ENCODE results near the gene BRPF1. TPM values are rescaled to one million over a fixed set of nuclear protein-coding genes. Genes with fewer than 3 reads are reported as not detected.

Gene BRPF1
- total and polyA plus RNA-seq, 4 donors: 10.4 to 18.9 (median 15.9) TPM

DNA sequence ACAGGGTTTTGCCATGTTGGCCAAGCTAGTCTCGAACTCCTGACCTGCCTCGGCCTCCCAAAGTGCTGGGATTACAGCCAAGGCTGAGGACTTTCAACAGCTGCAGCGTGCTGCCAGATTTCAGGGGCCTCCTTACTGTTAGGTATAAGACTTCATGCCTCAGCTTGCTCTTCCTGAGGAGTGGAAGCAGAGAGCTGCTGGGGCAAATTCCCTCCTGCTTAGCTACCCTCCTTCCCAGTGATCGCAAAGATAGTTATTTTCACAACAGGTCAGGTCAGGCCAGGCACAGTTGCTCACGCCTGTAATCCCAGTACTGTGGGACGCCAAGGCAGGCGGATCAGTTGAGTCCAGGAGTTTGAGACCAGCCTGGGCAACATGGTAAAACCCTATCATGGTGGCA, 30.5 kb upstream of the BRPF1 start:
- Histone ChIP-seq H3K9me3 (ENCODE audit: control insufficient read depth, insufficient read depth, low read length) (no peaks in the 10 kb centered on the region), H3K36me3 (ENCODE audit: control insufficient read depth, insufficient read depth, low read length) (peaks cover 54% of the 10 kb centered on the region), H3K4me1 (ENCODE audit: control insufficient read depth, insufficient read depth, low read length) (peaks cover 14% of the 10 kb centered on the region), H3K27ac (ENCODE audit: low read depth, low read length) (no peak overlapping the region), H3K27me3 (ENCODE audit: control insufficient read depth, insufficient read depth, low read length) (peaks cover 16% of the 10 kb centered on the region), H3K4me3 (ENCODE audit: low read depth, low read length) (no peak overlapping the region)
- 95% methylated on average over 7 of the region's 7 CpGs for WGBS (ENCODE audit: insufficient coverage)
- DNase-seq (ENCODE audit: low read depth in 4 of 6, low spot score in 6 of 6): no peak

DNA sequence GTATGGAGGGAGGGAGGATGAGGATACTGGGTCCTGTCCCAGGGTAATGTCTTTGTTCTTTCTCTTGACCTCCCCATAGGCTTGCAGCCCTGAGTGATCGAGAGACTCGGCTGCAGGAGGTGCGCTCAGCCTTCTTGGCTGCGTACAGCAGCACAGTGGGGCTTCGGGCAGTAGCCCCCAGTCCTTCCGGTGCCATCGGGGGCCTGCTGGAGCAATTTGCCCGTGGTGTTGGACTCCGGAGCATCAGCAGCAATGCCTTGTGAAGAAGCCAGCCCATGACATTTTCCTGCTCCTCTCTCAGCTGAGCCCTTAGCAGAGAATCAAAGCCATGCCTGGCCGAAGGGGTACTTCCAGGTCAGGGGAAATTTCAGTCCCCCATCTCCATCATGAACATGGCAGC, 29.8 kb upstream of the BRPF1 start:
- H3K27ac ChIP-seq (ENCODE audit: low read depth, low read length): no peak overlapping the region
- DNase-seq (ENCODE audit: low read depth in 4 of 6, low spot score in 6 of 6): no peak
- H3K4me1 ChIP-seq (ENCODE audit: control insufficient read depth, insufficient read depth, low read length): peaks cover 14% of the 10 kb centered on the region
- peaks cover 16% of the 10 kb centered on the region for H3K27me3 ChIP-seq (ENCODE audit: control insufficient read depth, insufficient read depth, low read length)
- H3K36me3 ChIP-seq (ENCODE audit: control insufficient read depth, insufficient read depth, low read length): peaks cover 47% of the 10 kb centered on the region
- 96% methylated on average over 10 of the region's 10 CpGs for WGBS (ENCODE audit: insufficient coverage)
- H3K9me3 ChIP-seq (ENCODE audit: control insufficient read depth, insufficient read depth, low read length): no peaks in the 10 kb centered on the region
- H3K4me3 ChIP-seq (ENCODE audit: low read depth, low read length): no peak overlapping the region

- H3K9me3 ChIP-seq (ENCODE audit: control insufficient read depth, insufficient read depth, low read length): no peaks in the 10 kb centered on the region
- peaks cover 14% of the 10 kb centered on the region for H3K4me1 ChIP-seq (ENCODE audit: control insufficient read depth, insufficient read depth, low read length)
- H3K27me3 ChIP-seq (ENCODE audit: control insufficient read depth, insufficient read depth, low read length): peaks cover 18% of the 10 kb centered on the region
- H3K36me3 ChIP-seq (ENCODE audit: control insufficient read depth, insufficient read depth, low read length): peaks cover 32% of the 10 kb centered on the region
- H3K27ac ChIP-seq (ENCODE audit: low read depth, low read length): no peak overlapping the region
- 92% methylated on average over 2 of the region's 4 CpGs for WGBS (ENCODE audit: insufficient coverage)
- no peak overlapping the region for H3K4me3 ChIP-seq (ENCODE audit: low read depth, low read length)
- DNase-seq (ENCODE audit: low read depth in 4 of 6, low spot score in 6 of 6): no peak
Measured at GRCh38 chr3:9703240-9703639, 28.3 kb upstream of the BRPF1 start.

DNA sequence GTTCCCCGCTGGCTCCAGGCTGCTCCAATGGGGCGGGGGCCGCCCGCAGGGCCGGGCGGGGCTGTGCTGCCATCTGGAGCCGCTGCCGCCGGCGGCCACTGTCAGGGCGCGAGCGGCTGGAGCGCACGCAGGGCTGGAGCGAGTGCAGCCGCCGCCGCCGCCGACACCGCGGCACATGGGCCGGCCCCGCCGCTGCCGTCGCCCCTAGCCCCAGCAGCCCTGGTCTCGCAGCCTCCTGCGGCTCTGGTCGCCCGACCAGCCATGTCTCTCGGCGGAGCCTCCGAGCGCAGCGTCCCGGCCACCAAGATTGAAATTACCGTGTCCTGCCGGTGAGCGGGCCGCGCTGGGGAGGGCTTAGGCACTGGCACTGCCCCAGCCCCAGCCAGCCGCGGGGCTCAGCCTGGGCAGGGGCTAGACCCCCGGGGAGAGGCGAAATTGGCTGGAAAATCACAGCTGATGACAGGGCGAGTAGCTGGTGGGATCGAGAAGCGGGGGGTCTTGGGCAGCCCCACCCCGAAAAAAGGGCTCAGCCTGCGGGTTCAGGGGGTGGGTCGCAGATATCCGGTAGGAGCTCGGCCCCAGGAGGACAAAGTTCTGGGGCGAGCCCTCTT, 27.7 kb upstream of the BRPF1 start, which contains the start of gene CPNE9:
CPNE9 (plus strand) TSS at position 98 of the 611 bp plus-strand sequence; CDS start at position 262, 164 bp downstream.
- DNase-seq (ENCODE audit: low read depth in 4 of 6, low spot score in 6 of 6): peak in 1 of 6 donors; percentile 25
- peaks cover 14% of the 10 kb centered on the region for H3K4me1 ChIP-seq (ENCODE audit: control insufficient read depth, insufficient read depth, low read length)
- WGBS (ENCODE audit: insufficient coverage): under 1% methylated on average over 56 of the region's 56 CpGs
- peaks cover 18% of the 10 kb centered on the region for H3K27me3 ChIP-seq (ENCODE audit: control insufficient read depth, insufficient read depth, low read length)
- peaks cover 26% of the 10 kb centered on the region for H3K36me3 ChIP-seq (ENCODE audit: control insufficient read depth, insufficient read depth, low read length)
- H3K9me3 ChIP-seq (ENCODE audit: control insufficient read depth, insufficient read depth, low read length): no peaks in the 10 kb centered on the region
- H3K4me3 ChIP-seq (ENCODE audit: low read depth, low read length): peak within 1 kb of the TSS; percentile 27
- H3K27ac ChIP-seq (ENCODE audit: low read depth, low read length): no peak within 1 kb of the TSS

- Histone ChIP-seq H3K9me3 (ENCODE audit: control insufficient read depth, insufficient read depth, low read length) (no peaks in the 10 kb centered on the region), H3K4me1 (ENCODE audit: control insufficient read depth, insufficient read depth, low read length) (peaks cover 14% of the 10 kb centered on the region), H3K4me3 (ENCODE audit: low read depth, low read length) (peak overlapping the region; percentile 27), H3K36me3 (ENCODE audit: control insufficient read depth, insufficient read depth, low read length) (peaks cover 19% of the 10 kb centered on the region), H3K27me3 (ENCODE audit: control insufficient read depth, insufficient read depth, low read length) (peaks cover 18% of the 10 kb centered on the region), H3K27ac (ENCODE audit: low read depth, low read length) (no peak overlapping the region)
- under 1% methylated on average over 62 of the region's 62 CpGs for WGBS (ENCODE audit: insufficient coverage)
- DNase-seq (ENCODE audit: low read depth in 4 of 6, low spot score in 6 of 6): peak in 2 of 6 donors; percentile 44 to 48
Measured at GRCh38 chr3:9704347-9705322, 26.9 kb upstream of the BRPF1 start.

DNA sequence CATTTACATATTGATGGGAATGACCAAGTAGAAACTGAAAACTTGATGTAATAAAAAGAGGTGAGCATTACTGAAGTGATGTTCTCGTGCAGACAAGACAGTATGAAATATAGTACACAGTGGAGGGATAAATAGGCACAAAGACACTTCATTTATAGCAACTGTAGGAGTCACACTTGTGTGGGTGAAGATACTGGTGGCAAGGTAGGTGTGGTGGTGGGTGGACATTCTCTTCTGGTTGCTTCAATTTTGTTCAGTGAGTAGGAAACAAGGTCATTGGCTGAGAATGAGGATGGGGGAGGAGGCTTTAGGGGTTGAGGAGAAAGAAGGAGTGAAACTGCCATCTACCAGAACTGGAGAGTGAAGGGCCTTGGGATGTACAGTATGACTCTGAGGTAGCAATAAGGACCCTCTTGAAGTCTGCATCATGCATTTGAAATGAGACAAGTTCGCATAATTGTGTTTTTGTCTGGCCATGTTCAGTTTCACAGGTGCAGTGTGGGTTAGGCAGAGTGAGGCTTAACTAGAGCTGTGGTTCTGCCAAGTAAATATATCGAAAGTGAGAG, 21.3 kb upstream of the BRPF1 start:
- Histone ChIP-seq H3K9me3 (ENCODE audit: control insufficient read depth, insufficient read depth, low read length) (no peaks in the 10 kb centered on the region), H3K4me3 (ENCODE audit: low read depth, low read length) (no peak overlapping the region), H3K36me3 (ENCODE audit: control insufficient read depth, insufficient read depth, low read length) (no peaks in the 10 kb centered on the region), H3K4me1 (ENCODE audit: control insufficient read depth, insufficient read depth, low read length) (no peaks in the 10 kb centered on the region), H3K27me3 (ENCODE audit: control insufficient read depth, insufficient read depth, low read length) (peaks cover 2% of the 10 kb centered on the region), H3K27ac (ENCODE audit: low read depth, low read length) (no peak overlapping the region)
- 68% methylated on average over 2 of the region's 3 CpGs for WGBS (ENCODE audit: insufficient coverage)
- DNase-seq (ENCODE audit: low read depth in 4 of 6, low spot score in 6 of 6): no peak

DNA sequence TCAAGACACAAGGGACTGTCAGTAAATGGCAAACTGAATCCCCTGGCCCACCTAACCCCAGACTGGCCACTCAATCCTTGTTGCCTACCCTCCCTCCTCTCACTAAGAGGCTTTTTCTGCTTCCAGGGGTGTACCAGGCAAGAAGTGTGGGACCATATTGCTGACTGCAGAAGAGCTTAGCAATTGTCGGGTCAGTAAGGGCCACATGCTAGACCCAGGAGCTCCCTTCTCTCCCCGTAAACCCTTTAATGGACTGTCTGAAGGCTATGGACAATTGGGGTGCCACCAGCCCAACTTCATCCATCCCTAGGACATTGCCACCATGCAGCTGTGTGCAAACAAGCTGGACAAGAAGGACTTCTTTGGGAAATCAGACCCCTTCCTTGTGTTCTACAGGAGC, 19.1 kb upstream of the BRPF1 start:
- H3K4me1 ChIP-seq (ENCODE audit: control insufficient read depth, insufficient read depth, low read length): no peaks in the 10 kb centered on the region
- 83% methylated on average over 2 of the region's 2 CpGs for WGBS (ENCODE audit: insufficient coverage)
- no peak overlapping the region for H3K4me3 ChIP-seq (ENCODE audit: low read depth, low read length)
- no peaks in the 10 kb centered on the region for H3K9me3 ChIP-seq (ENCODE audit: control insufficient read depth, insufficient read depth, low read length)
- no peak for DNase-seq (ENCODE audit: low read depth in 4 of 6, low spot score in 6 of 6)
- peaks cover 2% of the 10 kb centered on the region for H3K27me3 ChIP-seq (ENCODE audit: control insufficient read depth, insufficient read depth, low read length)
- no peak overlapping the region for H3K27ac ChIP-seq (ENCODE audit: low read depth, low read length)
- H3K36me3 ChIP-seq (ENCODE audit: control insufficient read depth, insufficient read depth, low read length): no peaks in the 10 kb centered on the region

DNA sequence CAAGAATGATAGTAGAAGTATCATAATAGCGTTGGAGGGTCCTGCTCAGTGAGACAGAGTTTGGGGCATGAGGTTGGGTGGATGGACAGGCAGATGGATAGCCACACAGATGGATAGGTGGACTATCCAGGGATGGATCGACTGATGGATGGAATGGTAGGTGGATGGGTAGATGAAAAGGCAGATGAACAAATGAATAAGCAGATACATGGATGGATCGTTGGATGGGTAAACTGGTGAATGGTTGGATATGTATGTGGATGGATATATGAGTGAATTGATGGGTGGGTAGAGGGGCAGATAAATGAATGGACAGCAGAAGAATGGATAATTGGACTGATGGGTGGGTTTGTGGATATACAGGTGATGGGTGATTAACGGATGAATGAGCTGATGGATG, 18.4 kb upstream of the BRPF1 start:
- H3K4me3 ChIP-seq (ENCODE audit: low read depth, low read length): no peak overlapping the region
- no peak overlapping the region for H3K27ac ChIP-seq (ENCODE audit: low read depth, low read length)
- no peak for DNase-seq (ENCODE audit: low read depth in 4 of 6, low spot score in 6 of 6)
- WGBS (ENCODE audit: insufficient coverage): 85% methylated on average over 4 of the region's 4 CpGs
- no peaks in the 10 kb centered on the region for H3K9me3 ChIP-seq (ENCODE audit: control insufficient read depth, insufficient read depth, low read length)
- no peaks in the 10 kb centered on the region for H3K36me3 ChIP-seq (ENCODE audit: control insufficient read depth, insufficient read depth, low read length)
- H3K4me1 ChIP-seq (ENCODE audit: control insufficient read depth, insufficient read depth, low read length): no peaks in the 10 kb centered on the region
- no peaks in the 10 kb centered on the region for H3K27me3 ChIP-seq (ENCODE audit: control insufficient read depth, insufficient read depth, low read length)

GRCh38 chr3:9715136-9715535, 16.4 kb upstream of the BRPF1 start:
- no peaks in the 10 kb centered on the region for H3K9me3 ChIP-seq (ENCODE audit: control insufficient read depth, insufficient read depth, low read length)
- no peak overlapping the region for H3K4me3 ChIP-seq (ENCODE audit: low read depth, low read length)
- H3K27ac ChIP-seq (ENCODE audit: low read depth, low read length): no peak overlapping the region
- DNase-seq (ENCODE audit: low read depth in 4 of 6, low spot score in 6 of 6): no peak
- H3K27me3 ChIP-seq (ENCODE audit: control insufficient read depth, insufficient read depth, low read length): no peaks in the 10 kb centered on the region
- WGBS (ENCODE audit: insufficient coverage): 14% methylated on average over 3 of the region's 4 CpGs
- H3K4me1 ChIP-seq (ENCODE audit: control insufficient read depth, insufficient read depth, low read length): no peaks in the 10 kb centered on the region
- H3K36me3 ChIP-seq (ENCODE audit: control insufficient read depth, insufficient read depth, low read length): no peaks in the 10 kb centered on the region

Measured in spinal cord (tissue), 10 donors.